AG10803 (cell line): ENCODE measurements around the gene ERAP2.

Experiments used
- DNase-seq: peaks from one replicate; pipeline ENCODE4 v3.0.0; 2010; ENCODE audit warnings: low read depth
- H3K4me3 ChIP-seq: 2 replicates; pipeline ENCODE4 v1.5.1; 2011; ENCODE audit warnings: mild to moderate bottlenecking, low read length, control low read depth
- CTCF ChIP-seq: conservative IDR thresholded peaks from 2 replicates; pipeline ENCODE4 v1.5.1; 2011; ENCODE audit warnings: mild to moderate bottlenecking, low read length, control low read depth, inconsistent platforms

Gene ERAP2

DNA sequence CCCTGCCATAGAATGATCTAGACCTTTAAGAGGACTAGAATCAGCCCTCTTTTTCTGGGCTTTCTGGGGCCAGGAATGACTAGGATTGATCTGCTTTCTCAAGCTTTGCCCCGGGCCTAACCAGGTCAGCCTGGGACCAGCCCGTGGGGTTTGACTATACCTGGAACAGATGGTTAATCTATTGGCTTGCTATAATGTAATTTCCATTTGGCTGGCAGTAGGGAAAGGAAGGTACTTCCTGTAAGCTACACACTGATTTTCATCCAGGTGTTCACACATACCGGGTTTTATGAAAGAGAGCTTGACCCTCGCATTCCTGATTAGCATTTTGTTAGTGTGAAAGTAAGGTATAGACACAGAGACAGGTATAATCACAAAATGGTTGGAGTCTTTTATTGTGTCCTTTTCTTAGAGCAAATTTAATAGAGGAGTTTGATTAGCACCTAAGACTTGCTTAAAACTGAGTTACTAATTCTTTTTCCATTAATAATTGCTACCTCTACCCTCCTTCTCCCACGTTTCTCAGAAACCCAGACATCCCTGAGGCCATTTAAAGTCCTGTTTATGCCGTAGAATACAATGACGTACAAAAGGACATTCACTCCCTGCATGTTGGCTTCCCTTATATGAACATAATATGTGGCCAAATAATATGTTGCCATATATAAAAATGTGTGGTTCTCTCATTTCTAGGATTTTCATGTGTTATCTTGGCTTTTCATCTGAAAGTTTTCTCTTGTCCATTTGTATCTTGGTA lies 76.9 kb downstream of the ERAP2 start:
- H3K4me3 ChIP-seq, result no peak overlapping the region
- no peak for DNase-seq
- TF ChIP-seq CTCF, result no peak

DNA sequence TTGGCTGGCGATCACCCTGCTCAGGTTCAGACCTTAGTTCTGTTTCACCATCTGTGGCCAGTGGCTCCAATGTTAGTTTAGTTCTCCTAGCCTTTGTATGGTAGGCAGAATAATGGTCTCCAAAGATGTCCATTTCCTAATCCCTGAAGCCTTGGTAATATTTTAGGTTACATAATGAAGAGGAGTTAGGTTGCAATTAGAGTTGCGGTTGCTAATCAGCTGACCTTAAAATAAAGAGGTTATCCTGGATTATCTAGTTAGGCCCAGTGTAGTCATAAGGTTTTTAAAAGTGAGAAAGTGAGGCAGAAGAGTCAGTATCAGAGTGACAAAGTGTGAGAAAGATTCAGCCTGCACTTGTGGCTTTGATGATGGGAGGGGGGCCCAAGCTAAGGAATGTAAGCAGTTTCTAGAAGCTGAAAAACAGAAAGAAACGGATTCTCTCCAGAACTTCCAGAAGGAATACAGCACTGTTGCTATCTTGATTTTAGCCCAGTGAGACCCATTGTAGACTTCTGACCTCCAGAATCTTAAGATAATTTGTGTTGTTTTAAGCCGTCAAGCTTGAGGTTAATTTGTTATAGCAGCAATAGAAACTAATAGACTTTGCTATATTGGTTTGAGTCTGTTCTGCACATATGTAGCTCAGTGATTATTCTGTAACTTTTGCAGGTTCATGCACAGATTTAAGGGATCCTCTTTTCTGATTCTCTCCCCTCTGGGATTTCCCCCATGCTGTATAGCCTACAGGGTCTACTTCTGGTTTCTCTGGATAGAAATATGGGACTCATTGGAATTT lies 81.2 kb downstream of the ERAP2 start:
- DNase-seq, result no peak
- H3K4me3 ChIP-seq, result no peak overlapping the region
- TF ChIP-seq CTCF, result no peak

- TF ChIP-seq CTCF, result no peak
- no peak overlapping the region for H3K4me3 ChIP-seq
- no peak for DNase-seq
Observed at GRCh38 chr5:96958977-96959376, 82.7 kb downstream of the ERAP2 start.

- no peak overlapping the region for H3K4me3 ChIP-seq
- TF ChIP-seq CTCF, result no peak
- DNase-seq, result no peak
Observed at GRCh38 chr5:96961053-96961452, 84.8 kb downstream of the ERAP2 start.

- H3K4me3 ChIP-seq, result no peak overlapping the region
- DNase-seq, result no peak
- TF ChIP-seq CTCF, result no peak
Observed at GRCh38 chr5:96962540-96962991, 86.3 kb downstream of the ERAP2 start.

GRCh38 chr5:96963267-96963666 lies 87.0 kb downstream of the ERAP2 start:
- peak; percentile 79 for DNase-seq
- no peak for TF ChIP-seq CTCF
- H3K4me3 ChIP-seq, result no peak overlapping the region

DNA sequence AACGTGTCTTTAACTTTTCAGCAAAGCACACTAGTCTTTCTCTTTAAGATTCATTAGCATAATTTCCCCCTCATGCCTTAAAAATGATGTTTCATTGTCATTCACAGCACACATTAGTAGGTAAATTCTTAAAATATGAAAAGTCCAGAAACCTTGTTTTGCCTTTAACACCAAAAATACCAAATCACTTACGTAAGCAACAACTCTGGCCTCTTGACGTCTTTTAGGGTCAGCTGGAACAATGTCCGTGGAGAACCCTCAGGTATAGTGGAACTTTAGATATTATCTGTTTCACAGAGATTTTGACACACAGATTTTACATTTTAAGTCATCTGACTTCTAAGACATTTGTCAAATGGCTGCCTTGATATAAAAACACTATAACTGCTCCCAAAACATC lies 90.5 kb downstream of the ERAP2 start:
- DNase-seq, result no peak
- H3K4me3 ChIP-seq, result no peak overlapping the region
- TF ChIP-seq CTCF, result no peak
